GM23338 (cell line): ENCODE measurements around the gene IL6R. TPM values are rescaled to one million over a fixed set of nuclear protein-coding genes. Genes with fewer than 3 reads are reported as not detected.
A peak's percentile ranks its signal among the peaks of the same experiment; 100 is the strongest.

Experiments used
- ATAC-seq: fragments of 200-7000 bp; cut with Tn5 transposase; 3 replicates; pipeline ENCODE4 v1.9.1; 2020
- DNase-seq: peaks from one replicate; pipeline ENCODE4 v3.0.0-alpha.2; 2015; ENCODE audit warnings: low spot score
- H2AFZ ChIP-seq: fragments of 200-600 bp; sonication (generic); 2 replicates; pipeline ENCODE4 v1.8.0; 2016; ENCODE audit warnings: antibody characterized with exemption, mild to moderate bottlenecking, moderate library complexity
- H3F3A ChIP-seq: fragments of 200-600 bp; sonication (generic); replicated peaks from 2 replicates; pipeline ENCODE4 v1.8.0; 2017; ENCODE audit warnings: antibody characterized with exemption, mixed run types, low read depth
- H3K27ac ChIP-seq: fragments of 200-600 bp; sonication (generic); 2 replicates; pipeline ENCODE4 v1.6.1; 2016; ENCODE audit warnings: low read depth
- H3K27me3 ChIP-seq: fragments of 200-600 bp; sonication (generic); 2 replicates; pipeline ENCODE4 v1.8.0; 2016; ENCODE audit warnings: mild to moderate bottlenecking, mixed run types, moderate library complexity; ENCODE audit not compliant: insufficient read depth
- H3K36me3 ChIP-seq: fragments of 200-600 bp; sonication (generic); 2 replicates; pipeline ENCODE4 v1.8.0; 2016; ENCODE audit warnings: mild to moderate bottlenecking; ENCODE audit not compliant: insufficient read depth
- H3K4me1 ChIP-seq: fragments of 200-600 bp; sonication (generic); 2 replicates; pipeline ENCODE4 v1.8.0; 2016; ENCODE audit warnings: mild to moderate bottlenecking, moderate library complexity; ENCODE audit not compliant: insufficient read depth
- H3K4me2 ChIP-seq: fragments of 200-600 bp; sonication (generic); 2 replicates; pipeline ENCODE4 v1.7.1; 2017; ENCODE audit warnings: mixed run types
- H3K4me3 ChIP-seq: fragments of 200-600 bp; sonication (generic); 2 replicates; pipeline ENCODE4 v1.6.1; 2016; ENCODE audit warnings: mixed run types
- H3K79me2 ChIP-seq: fragments of 200-600 bp; sonication (generic); replicated peaks from 2 replicates; pipeline ENCODE4 v1.8.0; 2017; ENCODE audit warnings: mild to moderate bottlenecking; ENCODE audit not compliant: insufficient read depth
- H3K9me2 ChIP-seq: fragments of 200-600 bp; sonication (generic); 2 replicates; pipeline ENCODE4 v1.8.0; 2017; ENCODE audit not compliant: insufficient read depth
- H4K20me1 ChIP-seq: fragments of 200-600 bp; sonication (generic); replicated peaks from 2 replicates; pipeline ENCODE4 v1.8.0; 2017; ENCODE audit warnings: mild to moderate bottlenecking; ENCODE audit not compliant: insufficient read depth
- H3K27ac Mint-ChIP-seq: 2 replicates; pipeline ENCODE4 v1.8.0; 2020; ENCODE audit warnings: inconsistent platforms, mild to moderate bottlenecking, moderate library complexity, mixed read lengths
- H3K27me3 Mint-ChIP-seq: 3 replicates; pipeline ENCODE4 v1.8.0; 2022; ENCODE audit warnings: low read depth, mild to moderate bottlenecking, moderate library complexity, mixed read lengths, inconsistent platforms; ENCODE audit not compliant: insufficient read depth, poor library complexity
- H3K36me3 Mint-ChIP-seq: 3 replicates; pipeline ENCODE4 v1.8.0; 2021; ENCODE audit warnings: low read depth, mild to moderate bottlenecking, inconsistent platforms, moderate library complexity, mixed read lengths
- H3K4me1 Mint-ChIP-seq: 3 replicates; pipeline ENCODE4 v1.8.0; 2020; ENCODE audit warnings: mild to moderate bottlenecking, inconsistent platforms, mixed read lengths
- H3K4me3 Mint-ChIP-seq: 3 replicates; pipeline ENCODE4 v1.8.0; 2021; ENCODE audit warnings: moderate library complexity, mild to moderate bottlenecking, inconsistent platforms, mixed read lengths
- H3K9me3 Mint-ChIP-seq: 3 replicates; pipeline ENCODE4 v1.8.0; 2020; ENCODE audit warnings: moderate library complexity, mild to moderate bottlenecking, inconsistent platforms, mixed read lengths
- EZH2 ChIP-seq: fragments of 200-600 bp; sonication (generic); IDR thresholded peaks from one replicate; pipeline ENCODE4 v1.8.0; 2017; ENCODE audit warnings: antibody characterized with exemption, mild to moderate bottlenecking, low read depth; ENCODE audit not compliant: unreplicated experiment
- JUNB ChIP-seq: IDR thresholded peaks from one replicate; pipeline ENCODE4 v1.6.1; 2016; ENCODE audit warnings: antibody characterized with exemption; ENCODE audit not compliant: unreplicated experiment
- POLR2AphosphoS5 ChIP-seq: IDR thresholded peaks from 2 replicates; pipeline ENCODE4 v1.6.1; 2016; ENCODE audit warnings: antibody characterized with exemption, low read depth
- ZNF331 ChIP-seq: fragments of 250-450 bp; sonication (Bioruptor Pico); IDR thresholded peaks from 2 replicates; pipeline ENCODE4 v1.5.0; 2020; ENCODE audit warnings: low read depth, mild to moderate bottlenecking, moderate library complexity
- polyA plus RNA-seq: library from polyadenylated mRNA; unstranded; fragments of >200 nt; fragmentation: Nextera tagmentation; extraction: Ambion mirVana; gene quantifications from 2 replicates; pipeline ENCODE4 v1.2.1, GENCODE V29; 2016
- total RNA-seq: library from RNA; depleted of rRNA; stranded (reverse); fragments of >200 nt; shearing (Covaris generic); gene quantifications from 2 replicates; pipeline ENCODE4 v1.2.3, GENCODE V29; 2014
- TF ChIP-seq, protein P1 (sequence below): fragments of 250-450 bp; sonication (Bioruptor Pico); IDR thresholded peaks from 2 replicates; pipeline ENCODE4 v1.5.0; 2020; ENCODE audit warnings: mild to moderate bottlenecking, moderate library complexity
- TF ChIP-seq, protein P2 (sequence below), 2 experiments: fragments of 200-600 bp in 1 of 2; sonication (generic) in 1 of 2; conservative IDR thresholded peaks; 2 replicates each; pipeline versions ENCODE4 v1.5.1 to v1.6.1; 2016 to 2017; ENCODE audit warnings: antibody characterized with exemption in 2 of 2, low read depth in 2 of 2, mild to moderate bottlenecking in 2 of 2, moderate library complexity in 1 of 2

IL6R gene
- total and polyA plus RNA-seq, 2 experiments from 2014 or later, result 1.0 to 13.8 TPM

DNA sequence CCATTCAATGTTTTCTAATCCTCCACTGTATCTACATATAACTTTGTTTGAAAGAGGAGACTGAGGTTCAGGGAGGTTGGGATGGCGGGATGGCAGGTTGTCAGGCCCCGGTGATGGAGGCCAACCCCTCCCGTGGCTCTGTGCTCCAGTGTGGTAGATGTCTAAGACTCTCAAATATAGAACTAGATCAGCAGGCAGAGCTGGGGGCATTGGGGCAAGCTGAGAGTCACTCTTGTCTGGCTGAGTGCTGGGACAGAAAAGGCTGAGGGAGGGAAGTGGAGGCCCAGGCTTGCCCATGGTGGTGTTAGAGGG, 1.7 kb downstream of the IL6R start (continued):
- TF ChIP-seq, protein P1, sequence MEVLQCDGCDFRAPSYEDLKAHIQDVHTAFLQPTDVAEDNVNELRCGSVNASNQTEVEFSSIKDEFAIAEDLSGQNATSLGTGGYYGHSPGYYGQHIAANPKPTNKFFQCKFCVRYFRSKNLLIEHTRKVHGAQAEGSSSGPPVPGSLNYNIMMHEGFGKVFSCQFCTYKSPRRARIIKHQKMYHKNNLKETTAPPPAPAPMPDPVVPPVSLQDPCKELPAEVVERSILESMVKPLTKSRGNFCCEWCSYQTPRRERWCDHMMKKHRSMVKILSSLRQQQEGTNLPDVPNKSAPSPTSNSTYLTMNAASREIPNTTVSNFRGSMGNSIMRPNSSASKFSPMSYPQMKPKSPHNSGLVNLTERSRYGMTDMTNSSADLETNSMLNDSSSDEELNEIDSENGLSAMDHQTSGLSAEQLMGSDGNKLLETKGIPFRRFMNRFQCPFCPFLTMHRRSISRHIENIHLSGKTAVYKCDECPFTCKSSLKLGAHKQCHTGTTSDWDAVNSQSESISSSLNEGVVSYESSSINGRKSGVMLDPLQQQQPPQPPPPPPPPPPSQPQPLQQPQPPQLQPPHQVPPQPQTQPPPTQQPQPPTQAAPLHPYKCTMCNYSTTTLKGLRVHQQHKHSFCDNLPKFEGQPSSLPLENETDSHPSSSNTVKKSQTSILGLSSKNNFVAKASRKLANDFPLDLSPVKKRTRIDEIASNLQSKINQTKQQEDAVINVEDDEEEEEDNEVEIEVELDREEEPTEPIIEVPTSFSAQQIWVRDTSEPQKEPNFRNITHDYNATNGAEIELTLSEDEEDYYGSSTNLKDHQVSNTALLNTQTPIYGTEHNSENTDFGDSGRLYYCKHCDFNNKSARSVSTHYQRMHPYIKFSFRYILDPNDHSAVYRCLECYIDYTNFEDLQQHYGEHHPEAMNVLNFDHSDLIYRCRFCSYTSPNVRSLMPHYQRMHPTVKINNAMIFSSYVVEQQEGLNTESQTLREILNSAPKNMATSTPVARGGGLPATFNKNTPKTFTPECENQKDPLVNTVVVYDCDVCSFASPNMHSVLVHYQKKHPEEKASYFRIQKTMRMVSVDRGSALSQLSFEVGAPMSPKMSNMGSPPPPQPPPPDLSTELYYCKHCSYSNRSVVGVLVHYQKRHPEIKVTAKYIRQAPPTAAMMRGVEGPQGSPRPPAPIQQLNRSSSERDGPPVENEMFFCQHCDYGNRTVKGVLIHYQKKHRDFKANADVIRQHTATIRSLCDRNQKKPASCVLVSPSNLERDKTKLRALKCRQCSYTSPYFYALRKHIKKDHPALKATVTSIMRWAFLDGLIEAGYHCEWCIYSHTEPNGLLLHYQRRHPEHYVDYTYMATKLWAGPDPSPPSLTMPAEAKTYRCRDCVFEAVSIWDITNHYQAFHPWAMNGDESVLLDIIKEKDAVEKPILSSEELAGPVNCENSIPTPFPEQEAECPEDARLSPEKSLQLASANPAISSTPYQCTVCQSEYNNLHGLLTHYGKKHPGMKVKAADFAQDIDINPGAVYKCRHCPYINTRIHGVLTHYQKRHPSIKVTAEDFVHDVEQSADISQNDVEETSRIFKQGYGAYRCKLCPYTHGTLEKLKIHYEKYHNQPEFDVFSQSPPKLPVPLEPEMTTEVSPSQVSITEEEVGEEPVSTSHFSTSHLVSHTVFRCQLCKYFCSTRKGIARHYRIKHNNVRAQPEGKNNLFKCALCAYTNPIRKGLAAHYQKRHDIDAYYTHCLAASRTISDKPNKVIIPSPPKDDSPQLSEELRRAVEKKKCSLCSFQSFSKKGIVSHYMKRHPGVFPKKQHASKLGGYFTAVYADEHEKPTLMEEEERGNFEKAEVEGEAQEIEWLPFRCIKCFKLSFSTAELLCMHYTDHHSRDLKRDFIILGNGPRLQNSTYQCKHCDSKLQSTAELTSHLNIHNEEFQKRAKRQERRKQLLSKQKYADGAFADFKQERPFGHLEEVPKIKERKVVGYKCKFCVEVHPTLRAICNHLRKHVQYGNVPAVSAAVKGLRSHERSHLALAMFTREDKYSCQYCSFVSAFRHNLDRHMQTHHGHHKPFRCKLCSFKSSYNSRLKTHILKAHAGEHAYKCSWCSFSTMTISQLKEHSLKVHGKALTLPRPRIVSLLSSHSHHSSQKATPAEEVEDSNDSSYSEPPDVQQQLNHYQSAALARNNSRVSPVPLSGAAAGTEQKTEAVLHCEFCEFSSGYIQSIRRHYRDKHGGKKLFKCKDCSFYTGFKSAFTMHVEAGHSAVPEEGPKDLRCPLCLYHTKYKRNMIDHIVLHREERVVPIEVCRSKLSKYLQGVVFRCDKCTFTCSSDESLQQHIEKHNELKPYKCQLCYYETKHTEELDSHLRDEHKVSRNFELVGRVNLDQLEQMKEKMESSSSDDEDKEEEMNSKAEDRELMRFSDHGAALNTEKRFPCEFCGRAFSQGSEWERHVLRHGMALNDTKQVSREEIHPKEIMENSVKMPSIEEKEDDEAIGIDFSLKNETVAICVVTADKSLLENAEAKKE (CRISPR knock-in tag), result no peak
- TF ChIP-seq POLR2AphosphoS5, result no peak
- no peak for TF ChIP-seq ZNF331 (CRISPR knock-in tag)

DNA sequence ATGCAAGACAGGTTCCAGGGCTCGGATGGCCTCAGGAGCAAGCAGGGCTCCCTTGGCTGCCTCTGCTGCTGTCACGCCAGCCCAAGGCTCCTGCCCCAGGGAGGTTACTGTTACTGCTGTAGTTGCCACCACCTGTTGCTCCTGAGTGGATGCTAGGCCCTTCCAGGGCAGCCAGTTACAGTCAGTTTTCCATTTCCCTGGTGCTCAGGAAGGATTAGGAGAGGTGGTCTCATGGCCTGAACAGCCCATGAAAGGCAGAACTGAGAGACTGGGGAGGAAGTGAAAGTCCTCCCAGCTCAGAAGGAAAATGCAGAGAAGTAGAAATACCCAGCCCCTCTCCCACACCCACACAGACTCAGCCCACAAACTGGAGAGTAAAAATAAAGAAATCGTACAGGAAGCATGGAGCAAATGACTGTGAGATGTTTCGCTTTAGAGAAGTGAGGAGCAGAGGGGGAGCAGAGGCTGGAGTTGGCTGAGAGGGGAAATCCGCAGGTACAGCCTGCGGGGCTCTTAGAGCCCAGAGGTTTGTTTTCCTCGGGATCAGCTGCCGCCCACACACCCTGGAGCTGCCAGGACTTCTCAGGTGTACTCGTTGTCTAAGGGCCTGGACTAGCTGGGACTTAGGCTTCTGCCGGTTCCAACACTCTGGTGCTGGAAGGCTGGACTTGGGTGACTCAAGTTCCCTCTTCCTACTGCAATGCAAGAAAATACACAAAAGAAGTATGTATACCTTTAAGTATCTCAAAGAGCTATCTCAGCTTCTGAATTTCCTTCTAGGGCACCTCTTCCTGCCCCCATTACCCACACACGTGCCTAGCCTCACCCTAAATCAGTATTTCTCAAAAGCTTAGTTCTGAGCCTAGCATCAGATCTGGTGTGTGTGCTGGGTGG, 2.3 kb downstream of the IL6R start:
- no peak overlapping the region for H3K27ac ChIP-seq
- no peaks in the 10 kb centered on the region for H3K9me3 Mint-ChIP-seq
- no peaks in the 10 kb centered on the region for H4K20me1 ChIP-seq
- H3K4me1 Mint-ChIP-seq, result peaks cover 26% of the 10 kb centered on the region
- no peaks in the 10 kb centered on the region for H3K79me2 ChIP-seq
- DNase-seq (no peak), ATAC-seq (no peak)
- H3K9me2 ChIP-seq, result no peaks in the 10 kb centered on the region
- H3K4me2 ChIP-seq, result 0 out of 2 replicates have a peak overlapping the region, but pooled peaks have one; percentile 20
- H3F3A ChIP-seq, result 0 out of 2 replicates have a peak, but pooled peaks cover 6% of the 10 kb centered on the region
- H3K27me3 ChIP-seq, result peaks cover 42% of the 10 kb centered on the region
- H3K4me3 Mint-ChIP-seq, result no peak overlapping the region; the same call in 2 of the 3 replicates
- H3K36me3 Mint-ChIP-seq, result no peaks in the 10 kb centered on the region; the same call in 2 of the 3 replicates
- H3K27me3 Mint-ChIP-seq, result peaks cover 49% of the 10 kb centered on the region
- peaks cover 25% of the 10 kb centered on the region for H3K4me1 ChIP-seq
- H3K36me3 ChIP-seq, result no peaks in the 10 kb centered on the region
- H3K27ac Mint-ChIP-seq, result no peak overlapping the region
- no peak overlapping the region for H3K4me3 ChIP-seq
- H2AFZ ChIP-seq, result no peak overlapping the region
- TF ChIP-seq, protein P1 (CRISPR knock-in tag), result no peak
- TF ChIP-seq, protein P2, sequence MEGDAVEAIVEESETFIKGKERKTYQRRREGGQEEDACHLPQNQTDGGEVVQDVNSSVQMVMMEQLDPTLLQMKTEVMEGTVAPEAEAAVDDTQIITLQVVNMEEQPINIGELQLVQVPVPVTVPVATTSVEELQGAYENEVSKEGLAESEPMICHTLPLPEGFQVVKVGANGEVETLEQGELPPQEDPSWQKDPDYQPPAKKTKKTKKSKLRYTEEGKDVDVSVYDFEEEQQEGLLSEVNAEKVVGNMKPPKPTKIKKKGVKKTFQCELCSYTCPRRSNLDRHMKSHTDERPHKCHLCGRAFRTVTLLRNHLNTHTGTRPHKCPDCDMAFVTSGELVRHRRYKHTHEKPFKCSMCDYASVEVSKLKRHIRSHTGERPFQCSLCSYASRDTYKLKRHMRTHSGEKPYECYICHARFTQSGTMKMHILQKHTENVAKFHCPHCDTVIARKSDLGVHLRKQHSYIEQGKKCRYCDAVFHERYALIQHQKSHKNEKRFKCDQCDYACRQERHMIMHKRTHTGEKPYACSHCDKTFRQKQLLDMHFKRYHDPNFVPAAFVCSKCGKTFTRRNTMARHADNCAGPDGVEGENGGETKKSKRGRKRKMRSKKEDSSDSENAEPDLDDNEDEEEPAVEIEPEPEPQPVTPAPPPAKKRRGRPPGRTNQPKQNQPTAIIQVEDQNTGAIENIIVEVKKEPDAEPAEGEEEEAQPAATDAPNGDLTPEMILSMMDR (conservative IDR thresholded peaks at IDR 0.05; ENCODE audit: low read depth in 2 of 2), result no peak
- TF ChIP-seq POLR2AphosphoS5 (no peak), EZH2 (no peak), JUNB (no peak)
